ENCODE results near the gene SLC9A6. TPM values are rescaled to one million over a fixed set of nuclear protein-coding genes. Genes with fewer than 3 reads are reported as not detected.

The SLC9A6 gene
- total RNA-seq, 4 donors from 2014 or later, result 9.9 to 28.7 (median 17.3) TPM

GRCh38 chrX:136015016-136015415 is 29.8 kb downstream of the SLC9A6 start:
- H3K27me3 ChIP-seq, result no peaks in the 10 kb centered on the region
- no peak overlapping the region for H3K27ac ChIP-seq
- DNase-seq, result no peak
- no peaks in the 10 kb centered on the region for H3K4me1 ChIP-seq
- no peaks in the 10 kb centered on the region for H3K9me3 ChIP-seq
- no peak for TF ChIP-seq CTCF (IDR thresholded peaks at IDR 0.05)
- TF ChIP-seq POLR2A (IDR thresholded peaks at IDR 0.05), result no peak
- H3K4me3 ChIP-seq, result no peak overlapping the region
- peaks cover 0 to 15% (median 0%) of the 10 kb centered on the region in 3 donors for H3K36me3 ChIP-seq

GRCh38 chrX:136016881-136017280 is 31.6 kb downstream of the SLC9A6 start:
- Histone ChIP-seq H3K4me1 (no peaks in the 10 kb centered on the region), H3K27me3 (no peaks in the 10 kb centered on the region), H3K9me3 (no peaks in the 10 kb centered on the region), H3K4me3 (no peak overlapping the region), H3K27ac (no peak overlapping the region), H3K36me3 (peaks cover 0 to 15% (median 0%) of the 10 kb centered on the region in 3 donors)
- no peak for DNase-seq
- TF ChIP-seq CTCF (IDR thresholded peaks at IDR 0.05) (no peak), POLR2A (IDR thresholded peaks at IDR 0.05) (no peak)

- Histone ChIP-seq H3K9me3 (no peaks in the 10 kb centered on the region), H3K27me3 (no peaks in the 10 kb centered on the region), H3K4me3 (no peak overlapping the region), H3K4me1 (no peaks in the 10 kb centered on the region), H3K36me3 (peaks cover 0 to 4% (median 0%) of the 10 kb centered on the region in 3 donors), H3K27ac (no peak overlapping the region)
- TF ChIP-seq POLR2A (IDR thresholded peaks at IDR 0.05), result no peak
- no peak for DNase-seq
Measured at GRCh38 chrX:136019226-136019625, 34.0 kb downstream of the SLC9A6 start.

GRCh38 chrX:136021160-136021559 is 35.9 kb downstream of the SLC9A6 start:
- Histone ChIP-seq H3K27ac (no peak overlapping the region), H3K9me3 (no peaks in the 10 kb centered on the region), H3K4me1 (no peaks in the 10 kb centered on the region), H3K36me3 (no peaks in the 10 kb centered on the region), H3K27me3 (no peaks in the 10 kb centered on the region), H3K4me3 (no peak overlapping the region)
- TF ChIP-seq CTCF (IDR thresholded peaks at IDR 0.05) (no peak), POLR2A (IDR thresholded peaks at IDR 0.05) (no peak)
- no peak for DNase-seq

- H3K9me3 ChIP-seq, result no peaks in the 10 kb centered on the region
Measured at GRCh38 chrX:136021903-136022302, 36.7 kb downstream of the SLC9A6 start.

GRCh38 chrX:136025091-136025490 is 39.9 kb downstream of the SLC9A6 start:
- Histone ChIP-seq H3K27me3 (no peaks in the 10 kb centered on the region), H3K4me3 (no peak overlapping the region), H3K36me3 (no peaks in the 10 kb centered on the region), H3K4me1 (no peaks in the 10 kb centered on the region), H3K27ac (no peak overlapping the region), H3K9me3 (no peaks in the 10 kb centered on the region)
- TF ChIP-seq POLR2A (IDR thresholded peaks at IDR 0.05), result no peak
- no peak for TF ChIP-seq CTCF (IDR thresholded peaks at IDR 0.05)
- no peak for DNase-seq

More at GRCh38 chrX:136021903-136022302, 36.7 kb downstream of the SLC9A6 start:
- no peaks in the 10 kb centered on the region for H3K4me1 ChIP-seq
- TF ChIP-seq CTCF (IDR thresholded peaks at IDR 0.05) (no peak), POLR2A (IDR thresholded peaks at IDR 0.05) (no peak)
- H3K27ac ChIP-seq, result no peak overlapping the region
- DNase-seq, result no peak
- no peaks in the 10 kb centered on the region for H3K27me3 ChIP-seq
- H3K36me3 ChIP-seq, result no peaks in the 10 kb centered on the region
- no peak overlapping the region for H3K4me3 ChIP-seq
